ENCODE data around the gene IQCK. TPM values are rescaled to one million over a fixed set of nuclear protein-coding genes. Genes with fewer than 3 reads are reported as not detected.

Gene IQCK
- total RNA-seq, 1 experiment from 2014 or later, result 15.5 TPM

- ChIA-PET POLR2A (no interaction called here), CTCF (interaction anchor here (0.5 kb wide), 1 partner anchor 1000 kb away, joined by 4 read pairs; no protein-coding TSS in a partner anchor)
- no peak for TF ChIP-seq TCF7L2 (IDR thresholded peaks at IDR 0.05; ENCODE audit: low read depth, low read length)
- intact Hi-C loops (cut with micrococcal nuclease; ENCODE audit: unreplicated experiment) (no loop called here), in situ Hi-C loops (cut with HindIII; ENCODE audit: low pct_unique_long_range_greater_than_20kb, low sequenced_read_pairs) (no loop called here)
- ATAC-seq (no peak), DNase-seq (ENCODE audit: low read depth, low spot score) (no peak)
- Histone ChIP-seq H3K27ac (ENCODE audit: low read length) (no peak overlapping the region), H3K4me1 (ENCODE audit: control insufficient read depth, insufficient read depth, low read length) (no peaks in the 10 kb centered on the region), H3K9me3 (ENCODE audit: control insufficient read depth, insufficient read depth, low read depth, low read length) (no peaks in the 10 kb centered on the region), H3K36me3 (ENCODE audit: control insufficient read depth, insufficient read depth, low read length) (no peaks in the 10 kb centered on the region), H3K4me3 (ENCODE audit: low read depth in 2 of 2, low read length in 2 of 2) (no peak overlapping the region), H3K27me3 (ENCODE audit: control insufficient read depth, insufficient read depth, low read length) (no peaks in the 10 kb centered on the region)
- no TSS peak for BruUV-seq (replicated peaks)
These were observed 33.7 kb downstream of the IQCK start for GRCh38 chr16:19751478-19752385.

GRCh38 chr16:19753815-19754643, 36.0 kb downstream of the IQCK start:
- no peaks in the 10 kb centered on the region for H3K27me3 ChIP-seq (ENCODE audit: control insufficient read depth, insufficient read depth, low read length)
- TF ChIP-seq POLR2AphosphoS5 (IDR thresholded peaks at IDR 0.05; ENCODE audit: low read depth, low read length) (no peak), TCF7L2 (IDR thresholded peaks at IDR 0.05; ENCODE audit: low read depth, low read length) (no peak), REST (IDR thresholded peaks at IDR 0.05; ENCODE audit: insufficient read depth in 1 of 2, low read depth in 2 of 2, low read length in 1 of 2) (no peak), CTCF (IDR thresholded peaks at IDR 0.05) (no peak), SIN3A (IDR thresholded peaks at IDR 0.05; ENCODE audit: borderline replicate concordance, insufficient read depth, low read depth, low read length) (no peak)
- no peak overlapping the region for H3K4me3 ChIP-seq (ENCODE audit: low read depth in 2 of 2, low read length in 2 of 2)
- intact Hi-C loops (cut with micrococcal nuclease; ENCODE audit: unreplicated experiment), result no loop called here
- POLR2A ChIA-PET, result no interaction called here
- CTCF ChIA-PET, result no interaction called here
- H3K9me3 ChIP-seq (ENCODE audit: control insufficient read depth, insufficient read depth, low read depth, low read length), result no peaks in the 10 kb centered on the region
- no peaks in the 10 kb centered on the region for H3K4me1 ChIP-seq (ENCODE audit: control insufficient read depth, insufficient read depth, low read length)
- no peak for DNase-seq (ENCODE audit: low read depth, low spot score)
- H3K36me3 ChIP-seq (ENCODE audit: control insufficient read depth, insufficient read depth, low read length), result no peaks in the 10 kb centered on the region
- in situ Hi-C loops (cut with HindIII; ENCODE audit: low pct_unique_long_range_greater_than_20kb, low sequenced_read_pairs), result no loop called here
- no TSS peak for BruUV-seq (replicated peaks)
- ATAC-seq, result no peak
- H3K27ac ChIP-seq (ENCODE audit: low read length), result no peak overlapping the region

Measured in Panc1 (cell line).